ENCODE measurements around the gene RBM11. TPM values are rescaled to one million over a fixed set of nuclear protein-coding genes. Genes with fewer than 3 reads are reported as not detected.

The RBM11 gene
- total RNA-seq, 1 donor from 2014 or later = 1.6 TPM

- POLR2A ChIA-PET = no interaction called here
- Mint-ChIP-seq H3K9me3 (no peaks in the 10 kb centered on the region), H3K4me1 (peaks cover 4% of the 10 kb centered on the region), H3K27ac (no peak overlapping the region), H3K27me3 (no peaks in the 10 kb centered on the region), H3K4me3 (no peak overlapping the region), H3K36me3 (ENCODE audit: low read depth) (no peaks in the 10 kb centered on the region)
- CTCF ChIA-PET = no interaction called here
- ATAC-seq (ENCODE audit: low read depth) (peak; percentile 34), DNase-seq (no peak)
- intact Hi-C loops (cut with micrococcal nuclease) = no loop called here
- TF ChIP-seq CTCF (IDR thresholded peaks at IDR 0.05) = no peak
Measured at GRCh38 chr21:14241297-14241696, 25.3 kb downstream of the RBM11 start.

- ChIA-PET CTCF (no interaction called here), POLR2A (no interaction called here)
- no peak for TF ChIP-seq CTCF (IDR thresholded peaks at IDR 0.05)
- Mint-ChIP-seq H3K27me3 (no peaks in the 10 kb centered on the region), H3K9me3 (no peaks in the 10 kb centered on the region), H3K36me3 (ENCODE audit: low read depth) (no peaks in the 10 kb centered on the region), H3K27ac (no peak overlapping the region), H3K4me1 (peaks cover 4% of the 10 kb centered on the region), H3K4me3 (no peak overlapping the region)
- DNase-seq = no peak
- intact Hi-C loops (cut with micrococcal nuclease) = no loop called here
- ATAC-seq (ENCODE audit: low read depth) = no peak
Measured at GRCh38 chr21:14243461-14243860, 27.5 kb downstream of the RBM11 start.

- CTCF ChIA-PET = no interaction called here
- intact Hi-C loops (cut with micrococcal nuclease) = no loop called here
- Mint-ChIP-seq H3K4me3 (no peak overlapping the region), H3K36me3 (ENCODE audit: low read depth) (no peaks in the 10 kb centered on the region), H3K27me3 (no peaks in the 10 kb centered on the region), H3K9me3 (no peaks in the 10 kb centered on the region), H3K4me1 (peaks cover 4% of the 10 kb centered on the region), H3K27ac (no peak overlapping the region)
- TF ChIP-seq CTCF (IDR thresholded peaks at IDR 0.05) = no peak
- POLR2A ChIA-PET = no interaction called here
- DNase-seq (no peak), ATAC-seq (ENCODE audit: low read depth) (no peak)
Measured at GRCh38 chr21:14243874-14244273, 27.9 kb downstream of the RBM11 start.

GRCh38 chr21:14244911-14245310, 29.0 kb downstream of the RBM11 start:
- ChIA-PET CTCF (interaction anchor here (1.3 to 1.7 kb wide), 2 partner anchors 14 to 15 kb away, joined by 3 to 5 read pairs; no protein-coding TSS in a partner anchor), POLR2A (no interaction called here)
- peaks cover 3% of the 10 kb centered on the region for H3K9me3 Mint-ChIP-seq
- no peak overlapping the region for H3K4me3 Mint-ChIP-seq
- no peak for DNase-seq
- no peaks in the 10 kb centered on the region for H3K36me3 Mint-ChIP-seq (ENCODE audit: low read depth)
- intact Hi-C loops (cut with micrococcal nuclease) = no loop called here
- peaks cover 4% of the 10 kb centered on the region for H3K4me1 Mint-ChIP-seq
- ATAC-seq (ENCODE audit: low read depth) = no peak
- peaks cover 2% of the 10 kb centered on the region for H3K27me3 Mint-ChIP-seq
- no peak for TF ChIP-seq CTCF (IDR thresholded peaks at IDR 0.05)
- H3K27ac Mint-ChIP-seq = no peak overlapping the region

GRCh38 chr21:14245711-14246110, 29.8 kb downstream of the RBM11 start:
- TF ChIP-seq CTCF (IDR thresholded peaks at IDR 0.05) = no peak
- Mint-ChIP-seq H3K27me3 (peaks cover 5% of the 10 kb centered on the region), H3K36me3 (ENCODE audit: low read depth) (no peaks in the 10 kb centered on the region), H3K4me1 (peaks cover 4% of the 10 kb centered on the region), H3K27ac (no peak overlapping the region), H3K9me3 (peaks cover 4% of the 10 kb centered on the region), H3K4me3 (no peak overlapping the region)
- POLR2A ChIA-PET = no interaction called here
- intact Hi-C loops (cut with micrococcal nuclease) = no loop called here
- no peak for ATAC-seq (ENCODE audit: low read depth)
- DNase-seq = no peak
- CTCF ChIA-PET = interaction anchor here (1.7 kb wide), 1 partner anchor 13 kb away, joined by 5 read pairs; no protein-coding TSS in a partner anchor

All from activated B cell treated with CpG ODN at 0.5 μM for 24 hours (primary cell).